GM12892 (cell line): ENCODE data around the gene CTDSPL2.

Source experiments
- POLR2A ChIP-seq: IDR thresholded peaks from 2 replicates; pipeline ENCODE4 v1.6.1; 2011; ENCODE audit warnings: low read depth, low read length, control low read depth
- POLR2AphosphoS5 ChIP-seq: IDR thresholded peaks from 2 replicates; pipeline ENCODE4 v1.6.1; 2011; ENCODE audit warnings: low read depth, low read length, control low read depth

GRCh38 chr15:44550256-44550655 lies 122.8 kb downstream of the CTDSPL2 start:
- TF ChIP-seq POLR2A (no peak), POLR2AphosphoS5 (no peak)
